GM12878 (cell line): Measurements from ENCODE around the gene PTPRN2. TPM values are rescaled to one million over a fixed set of nuclear protein-coding genes. Genes with fewer than 3 reads are reported as not detected.

Experiments used
- ATAC-seq: fragments of 200-7000 bp; cut with Tn5 transposase; 3 replicates; pipeline ENCODE4 v1.9.1; 2020; ENCODE audit warnings: mild to moderate bottlenecking, moderate library complexity
- BruUV-seq: library from RNA; stranded (reverse); fragments of 400-500 nt; replicated peaks from 2 replicates; lab custom pipeline; 2021; lab: Mats Ljungman, UMichigan
- CTCF ChIA-PET: fragments of 300-600 bp; sonication (Branson Sonifier 250); formaldehyde crosslinking; extraction: SDS; loops from one replicate; lab custom pipeline; 2021; ENCODE audit warnings: inconsistent platforms; lab: Yijun Ruan, JAX
- POLR2A ChIA-PET: fragments of 350-600 bp; formaldehyde crosslinking; extraction: SDS; loops from one replicate; lab custom pipeline; 2021; ENCODE audit warnings: inconsistent platforms; lab: Charles Lee
- RAD21 ChIA-PET: fragments of 300-600 bp; sonication (Branson Sonifier 250); formaldehyde crosslinking; loops from one replicate; lab custom pipeline; 2023; ENCODE audit warnings: antibody characterized with exemption; ENCODE audit not compliant: unreplicated experiment; lab: Charles Lee
- SMC1A ChIA-PET: fragments of 300-600 bp; sonication (Branson Sonifier 250); formaldehyde crosslinking; loops from one replicate; lab custom pipeline; 2023; ENCODE audit not compliant: unreplicated experiment, uncharacterized antibody; lab: Charles Lee
- DNase-seq: peaks from one replicate; pipeline ENCODE4 v3.0.0-alpha.2; 2011; ENCODE audit warnings: low read depth, low spot score
- FAIRE-seq: peaks from 3 replicates; lab custom pipeline; 2011; peaks lifted over from hg19 to GRCh38; lab: Jason Lieb, UNC
- H2AFZ ChIP-seq: 2 replicates; pipeline ENCODE4 v1.6.0; 2011; ENCODE audit warnings: low read depth, low read length, control low read depth; ENCODE audit not compliant: control insufficient read depth
- H3K27ac ChIP-seq: 2 replicates; pipeline ENCODE4 v1.5.1; 2011; ENCODE audit warnings: control low read depth; ENCODE audit not compliant: control insufficient read depth, insufficient read depth
- H3K27me3 ChIP-seq, 2 experiments: replicated peaks in 1 of 2; 2 replicates each; pipeline versions ENCODE4 v1.6.0 to v1.6.1; 2011; ENCODE audit warnings: low read length in 1 of 2; ENCODE audit not compliant: control insufficient read depth in 2 of 2, insufficient read depth in 2 of 2
- H3K36me3 ChIP-seq, 2 experiments: 2 replicates each; pipeline ENCODE4 v1.5.1; 2011; ENCODE audit warnings: low read length in 1 of 2; ENCODE audit not compliant: control insufficient read depth in 2 of 2, insufficient read depth in 2 of 2
- H3K4me1 ChIP-seq: 2 replicates; pipeline ENCODE4 v1.6.1; 2011; ENCODE audit warnings: mild to moderate bottlenecking, low read length, moderate library complexity, mixed read lengths; ENCODE audit not compliant: control insufficient read depth, insufficient read depth
- H3K4me2 ChIP-seq: 2 replicates; pipeline ENCODE4 v1.6.0; 2011; ENCODE audit warnings: control low read depth; ENCODE audit not compliant: control insufficient read depth, insufficient read depth
- H3K4me3 ChIP-seq: fragments of 200-600 bp; sonication (generic); 2 replicates; pipeline ENCODE4 v1.5.1; 2016
- H3K79me2 ChIP-seq: 2 replicates; pipeline ENCODE4 v1.6.0; 2011; ENCODE audit warnings: low read length; ENCODE audit not compliant: control insufficient read depth, insufficient read depth
- H3K9ac ChIP-seq: 2 replicates; pipeline ENCODE4 v1.8.0; 2011; ENCODE audit warnings: low read length, control low read depth, mixed read lengths; ENCODE audit not compliant: control insufficient read depth, insufficient read depth
- H3K9me3 ChIP-seq: replicated peaks from 3 replicates; pipeline ENCODE4 v1.5.1; 2011; ENCODE audit warnings: mild to moderate bottlenecking, low read length; ENCODE audit not compliant: control insufficient read depth, insufficient read depth
- H4K20me1 ChIP-seq: 2 replicates; pipeline ENCODE4 v1.6.0; 2011; ENCODE audit not compliant: control insufficient read depth, insufficient read depth
- ATF7 ChIP-seq: fragments of 450-650 bp; IDR thresholded peaks from 2 replicates; pipeline ENCODE4 v1.6.1; 2016; ENCODE audit warnings: low read depth, mild to moderate bottlenecking
- CREM ChIP-seq: IDR thresholded peaks from 2 replicates; pipeline ENCODE4 v1.6.1; 2014; ENCODE audit warnings: antibody characterized with exemption, low read depth
- EGR1 ChIP-seq, 2 experiments: IDR thresholded peaks; 1 replicate in 1 of 2; 2 replicates in 1 of 2; pipeline ENCODE4 v1.6.1; 2011 to 2012; ENCODE audit warnings: low read depth in 2 of 2, low read length in 2 of 2, borderline replicate concordance in 1 of 2, mild to moderate bottlenecking in 1 of 2, moderate library complexity in 1 of 2
- EP300 ChIP-seq, 2 experiments: fragments of 150-350 bp in 1 of 2; IDR thresholded peaks; 2 replicates each; pipeline ENCODE4 v1.6.1; 2011 to 2012; ENCODE audit warnings: low read depth in 2 of 2, low read length in 2 of 2, borderline replicate concordance in 1 of 2, improper control_type of control experiment in 1 of 2, inconsistent platforms in 1 of 2; ENCODE audit not compliant: control insufficient read depth in 1 of 2
- ESRRA ChIP-seq: IDR thresholded peaks from 2 replicates; pipeline ENCODE4 v1.6.1; 2012; ENCODE audit warnings: mild to moderate bottlenecking, low read length, improper control_type of control experiment
- ETV6 ChIP-seq, 2 experiments: fragments of 450-650 bp in 1 of 2; IDR thresholded peaks in 1 of 2; conservative IDR thresholded peaks in 1 of 2; 2 replicates each; pipeline ENCODE4 v1.6.1; 2014; ENCODE audit warnings: antibody characterized with exemption in 1 of 2, borderline replicate concordance in 1 of 2, low read depth in 1 of 2, mild to moderate bottlenecking in 1 of 2, moderate library complexity in 1 of 2
- KLF5 ChIP-seq: fragments of 450-650 bp; IDR thresholded peaks from 2 replicates; pipeline ENCODE4 v1.6.1; 2014; ENCODE audit warnings: mild to moderate bottlenecking; ENCODE audit not compliant: partially characterized antibody
- MTA2 ChIP-seq: fragments of 450-650 bp; IDR thresholded peaks from 2 replicates; pipeline ENCODE4 v1.6.1; 2016; ENCODE audit warnings: low read depth, mild to moderate bottlenecking, moderate library complexity
- RAD51 ChIP-seq: fragments of 450-650 bp; IDR thresholded peaks from 2 replicates; pipeline ENCODE4 v1.6.1; 2016; ENCODE audit warnings: moderate library complexity, mild to moderate bottlenecking, inconsistent platforms
- RCOR1 ChIP-seq: conservative IDR thresholded peaks from 2 replicates; pipeline ENCODE4 v1.6.1; 2012; ENCODE audit warnings: low read depth, low read length, improper control_type of control experiment
- RUNX3 ChIP-seq: IDR thresholded peaks from 2 replicates; pipeline ENCODE4 v1.6.1; 2012; ENCODE audit warnings: low read length, inconsistent platforms
- WRNIP1 ChIP-seq: IDR thresholded peaks from 2 replicates; pipeline ENCODE4 v1.6.1; 2011; ENCODE audit warnings: low read depth, low read length, improper control_type of control experiment, borderline replicate concordance
- ZBED1 ChIP-seq: IDR thresholded peaks from 2 replicates; pipeline ENCODE4 v1.6.1; 2016; ENCODE audit warnings: borderline replicate concordance
- ZNF24 ChIP-seq: fragments of 450-650 bp; IDR thresholded peaks from 2 replicates; pipeline ENCODE4 v1.6.1; 2017; ENCODE audit warnings: antibody characterized with exemption, mild to moderate bottlenecking
- WGBS: methylation state at CpG from one replicate; pipeline ENCODE4 v1.1.6; 2016; ENCODE audit warnings: low lambda C conversion rate; ENCODE audit not compliant: insufficient replicate concordance, insufficient coverage; ENCODE audit errors: missing lambda C conversion rate; 5-methylcytosine and 5-hydroxymethylcytosine counted together
- in situ Hi-C: fragments of 300-500 bp; cut with MboI; formaldehyde crosslinking; loops from 9 replicates; pipeline ENCODE4 v1.14.3; 2018; ENCODE audit warnings: mixed read lengths
- intact Hi-C: fragments of 100-400 bp; cut with micrococcal nuclease; formaldehyde crosslinking; loops from one replicate; pipeline ENCODE4 v1.14.2; 2022; ENCODE audit not compliant: unreplicated experiment
- polyA plus RNA-seq, 11 experiments: library from polyadenylated mRNA; depleted of rRNA in 4 of 11; unstranded in 6 of 11; stranded (reverse) in 5 of 11; fragments of >200 nt; fragmentation: Nextera tagmentation in 4 of 11; fragmentation: Illumina TruSeq in 1 of 11; extraction: Ambion mirVana in 4 of 11; extraction: Trizol in 1 of 11; gene quantifications; 1 replicate in 1 of 11; 2 replicates in 10 of 11; pipeline versions ENCODE4 v1.2.1 to v1.2.3, GENCODE V29; 2011 to 2016; ENCODE audit warnings: inconsistent platforms in 2 of 11, missing spikeins in 2 of 11, low read depth in 1 of 11
- total RNA-seq, 4 experiments: library from RNA; depleted of rRNA in 3 of 4; stranded (reverse); fragments of >200 nt in 3 of 4; fragmentation: Illumina TruSeq in 1 of 4; extraction: Trizol in 1 of 4; gene quantifications; 2 replicates each; pipeline versions ENCODE4 v1.2.1 to v1.2.3, GENCODE V29; 2013 to 2021
- TF ChIP-seq, protein P1 (sequence below): fragments of 450-650 bp; formaldehyde crosslinking; IDR thresholded peaks from 2 replicates; pipeline ENCODE4 v1.4.0; 2020; ENCODE audit warnings: mild to moderate bottlenecking, moderate library complexity

PTPRN2 gene
- total and polyA plus RNA-seq, 10 of the 15 experiments (the other 5 are each of a cell fraction or from before 2014, with no cell fraction given), result 5.4 TPM; not detected in 9

GRCh38 chr7:158470336-158470735 is 117.3 kb downstream of the PTPRN2 start (continued):
- TF ChIP-seq ETV6 (conservative IDR thresholded peaks at IDR 0.05 in 1 of 2, IDR thresholded peaks at IDR 0.05 in 1 of 2; ENCODE audit: borderline replicate concordance in 1 of 2, low read depth in 1 of 2), result no peak
- no peak for TF ChIP-seq CREM
- TF ChIP-seq EP300 (IDR thresholded peaks at IDR 0.05; ENCODE audit: borderline replicate concordance in 1 of 2, control insufficient read depth in 1 of 2, low read depth in 2 of 2, low read length in 2 of 2), result no peak
- TF ChIP-seq, all 136 proteins: peak for 0

- Histone ChIP-seq H3K9ac (no peak overlapping the region), H3K27ac (no peak overlapping the region), H3K27me3 (no peaks in the 10 kb centered on the region), H3K9me3 (no peaks in the 10 kb centered on the region; the same call in 2 of the 3 replicates), H3K79me2 (no peaks in the 10 kb centered on the region), H3K4me2 (no peak overlapping the region), H3K4me1 (no peaks in the 10 kb centered on the region), H4K20me1 (no peaks in the 10 kb centered on the region), H3K4me3 (no peak overlapping the region), H2AFZ (no peak overlapping the region), H3K36me3 (no peaks in the 10 kb centered on the region)
- ChIA-PET CTCF (no interaction called here), POLR2A (no interaction called here), RAD21 (no interaction called here), SMC1A (no interaction called here)
- TF ChIP-seq RAD51, result no peak
- TF ChIP-seq KLF5, result no peak
- no peak for TF ChIP-seq RCOR1
- TF ChIP-seq EGR1 (IDR thresholded peaks at IDR 0.05; ENCODE audit: borderline replicate concordance in 1 of 2, low read depth in 2 of 2, low read length in 2 of 2), result no peak
- TF ChIP-seq ATF7, result no peak
- TF ChIP-seq ZBED1, result no peak
- TF ChIP-seq RUNX3, result no peak
- no peak for TF ChIP-seq MTA2
- TF ChIP-seq ESRRA, result no peak
- no peak for TF ChIP-seq WRNIP1
- TF ChIP-seq, protein P1, sequence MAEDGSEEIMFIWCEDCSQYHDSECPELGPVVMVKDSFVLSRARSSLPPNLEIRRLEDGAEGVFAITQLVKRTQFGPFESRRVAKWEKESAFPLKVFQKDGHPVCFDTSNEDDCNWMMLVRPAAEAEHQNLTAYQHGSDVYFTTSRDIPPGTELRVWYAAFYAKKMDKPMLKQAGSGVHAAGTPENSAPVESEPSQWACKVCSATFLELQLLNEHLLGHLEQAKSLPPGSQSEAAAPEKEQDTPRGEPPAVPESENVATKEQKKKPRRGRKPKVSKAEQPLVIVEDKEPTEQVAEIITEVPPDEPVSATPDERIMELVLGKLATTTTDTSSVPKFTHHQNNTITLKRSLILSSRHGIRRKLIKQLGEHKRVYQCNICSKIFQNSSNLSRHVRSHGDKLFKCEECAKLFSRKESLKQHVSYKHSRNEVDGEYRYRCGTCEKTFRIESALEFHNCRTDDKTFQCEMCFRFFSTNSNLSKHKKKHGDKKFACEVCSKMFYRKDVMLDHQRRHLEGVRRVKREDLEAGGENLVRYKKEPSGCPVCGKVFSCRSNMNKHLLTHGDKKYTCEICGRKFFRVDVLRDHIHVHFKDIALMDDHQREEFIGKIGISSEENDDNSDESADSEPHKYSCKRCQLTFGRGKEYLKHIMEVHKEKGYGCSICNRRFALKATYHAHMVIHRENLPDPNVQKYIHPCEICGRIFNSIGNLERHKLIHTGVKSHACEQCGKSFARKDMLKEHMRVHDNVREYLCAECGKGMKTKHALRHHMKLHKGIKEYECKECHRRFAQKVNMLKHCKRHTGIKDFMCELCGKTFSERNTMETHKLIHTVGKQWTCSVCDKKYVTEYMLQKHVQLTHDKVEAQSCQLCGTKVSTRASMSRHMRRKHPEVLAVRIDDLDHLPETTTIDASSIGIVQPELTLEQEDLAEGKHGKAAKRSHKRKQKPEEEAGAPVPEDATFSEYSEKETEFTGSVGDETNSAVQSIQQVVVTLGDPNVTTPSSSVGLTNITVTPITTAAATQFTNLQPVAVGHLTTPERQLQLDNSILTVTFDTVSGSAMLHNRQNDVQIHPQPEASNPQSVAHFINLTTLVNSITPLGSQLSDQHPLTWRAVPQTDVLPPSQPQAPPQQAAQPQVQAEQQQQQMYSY (CRISPR knock-in tag), result no peak
- TF ChIP-seq EP300 (IDR thresholded peaks at IDR 0.05; ENCODE audit: borderline replicate concordance in 1 of 2, control insufficient read depth in 1 of 2, low read depth in 2 of 2, low read length in 2 of 2), result no peak
- no peak for TF ChIP-seq ZNF24
- no peak for TF ChIP-seq CREM
- no peak for FAIRE-seq
- in situ Hi-C loops, result no loop called here
- intact Hi-C loops, result no loop called here
- BruUV-seq, result no TSS peak
- ATAC-seq, result no peak
- WGBS, result 36% methylated on average over 8 of the region's 8 CpGs
- no peak for DNase-seq
These were observed 118.1 kb downstream of the PTPRN2 start for GRCh38 chr7:158469396-158470051.
